Hepatocyte (in vitro differentiated cells): ENCODE measurements around the gene IGF2BP3.

Experiments
- CTCF ChIP-seq: fragments of 200-600 bp; sonication (generic); IDR thresholded peaks from 2 replicates; pipeline ENCODE4 v1.5.1; 2016; ENCODE audit warnings: antibody characterized with exemption, mild to moderate bottlenecking; ENCODE audit not compliant: poor library complexity
- EZH2 ChIP-seq: fragments of 200-600 bp; sonication (generic); IDR thresholded peaks from 2 replicates; pipeline ENCODE4 v1.6.1; 2016; ENCODE audit warnings: antibody characterized with exemption, mild to moderate bottlenecking, borderline replicate concordance
- EZH2phosphoT487 ChIP-seq: fragments of 200-600 bp; sonication (generic); IDR thresholded peaks from one replicate; pipeline ENCODE4 v1.6.1; 2018; ENCODE audit warnings: antibody characterized with exemption, mild to moderate bottlenecking, low read depth, moderate library complexity; ENCODE audit not compliant: unreplicated experiment, severe bottlenecking

DNA sequence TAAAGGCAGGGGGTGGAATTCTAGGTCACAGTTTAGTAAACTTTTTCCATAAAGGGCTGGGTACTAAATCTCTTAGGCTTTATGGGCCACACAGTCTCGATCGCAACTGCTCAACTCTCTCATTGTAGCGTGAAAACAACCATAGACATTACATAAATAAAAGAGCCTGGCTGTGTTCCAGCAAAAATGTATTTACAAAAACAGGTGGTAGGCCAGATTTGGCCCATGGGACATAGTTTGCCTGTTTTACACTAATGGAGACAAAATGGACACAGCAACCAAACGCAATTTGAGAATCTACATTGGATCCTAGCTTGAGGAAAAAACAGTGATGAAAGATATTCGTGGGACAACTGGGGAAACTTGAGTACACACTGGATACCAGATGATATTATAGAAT lies 194.4 kb downstream of the IGF2BP3 start:
- TF ChIP-seq CTCF (no peak), EZH2phosphoT487 (no peak), EZH2 (no peak)
